Kidney (tissue), 14 donors: Measurements from ENCODE around the gene DUS1L. TPM values are rescaled to one million over a fixed set of nuclear protein-coding genes. Genes with fewer than 3 reads are reported as not detected.

ENCODE experiments used
- DNase-seq, 5 donors: peaks; one replicate each; pipeline ENCODE4 v3.0.0-alpha.2; 2013 to 2020
- FAIRE-seq: peaks from 2 replicates; lab custom pipeline; 2012; peaks lifted over from hg19 to GRCh38; lab: Jason Lieb, UNC
- H3K27ac ChIP-seq, 2 donors: one replicate each; pipeline ENCODE4 v1.7.0; 2013; ENCODE audit warnings: low read depth in 2 of 2, low read length in 2 of 2, inconsistent platforms in 1 of 2
- H3K27me3 ChIP-seq: one replicate; pipeline ENCODE4 v1.7.1; 2013; ENCODE audit warnings: low read length, inconsistent platforms; ENCODE audit not compliant: control insufficient read depth, insufficient read depth
- H3K36me3 ChIP-seq, 3 donors: one replicate each; pipeline versions ENCODE4 v1.7.0 to v1.7.1; 2013; ENCODE audit warnings: low read length in 3 of 3, control low read depth in 1 of 3, inconsistent platforms in 1 of 3; ENCODE audit not compliant: insufficient read depth in 3 of 3, control insufficient read depth in 2 of 3
- H3K4me1 ChIP-seq, 3 donors: one replicate each; pipeline versions ENCODE4 v1.7.0 to v1.7.1; 2013; ENCODE audit warnings: low read length in 3 of 3, inconsistent platforms in 1 of 3, low read depth in 1 of 3; ENCODE audit not compliant: control insufficient read depth in 2 of 3, insufficient read depth in 2 of 3
- H3K4me3 ChIP-seq, 3 donors: one replicate each; pipeline versions ENCODE4 v1.7.0 to v1.8.1; 2013; ENCODE audit warnings: low read length in 3 of 3, control low read depth in 1 of 3, inconsistent platforms in 1 of 3
- H3K9ac ChIP-seq, 3 donors: one replicate each; pipeline versions ENCODE4 v1.7.0 to v1.7.1; 2013; ENCODE audit warnings: low read length in 3 of 3, control low read depth in 1 of 3, inconsistent platforms in 1 of 3
- H3K9me3 ChIP-seq, 3 donors: one replicate each; pipeline versions ENCODE4 v1.7.0 to v1.7.1; 2013; ENCODE audit warnings: low read length in 3 of 3, control low read depth in 1 of 3, inconsistent platforms in 1 of 3; ENCODE audit not compliant: control insufficient read depth in 2 of 3, insufficient read depth in 1 of 3
- intact Hi-C: fragments of 100-400 bp; cut with DNase I; formaldehyde crosslinking; loops from one replicate; pipeline ENCODE4 v1.11.1; 2022
- polyA plus RNA-seq: library from polyadenylated mRNA; stranded (reverse); fragments of 350-450 nt; fragmentation: Illumina TruSeq; extraction: RNeasy Lipid Tissue Mini Kit (QIAGEN cat#74804); gene quantifications from one replicate; pipeline ENCODE4 v1.2.3, GENCODE V29; 2014; ENCODE audit warnings: low read depth, low replicate concordance; ENCODE audit not compliant: insufficient read depth
- total RNA-seq: library from RNA; stranded (reverse); fragmentation: NEBNext Ultra II Directional; extraction: Animal tissue kit (Norgen Biotek cat#: 25700); gene quantifications from one replicate; pipeline ENCODE4 v1.2.1, GENCODE V29; 2021
- TF ChIP-seq, protein P1 (sequence below): IDR thresholded peaks from 3 replicates; pipeline ENCODE4 v1.5.1; 2012; ENCODE audit warnings: mild to moderate bottlenecking, moderate library complexity, borderline replicate concordance; ENCODE audit not compliant: insufficient read depth; ENCODE audit errors: extremely low read depth
- donor health status: control.
- donor health status: control.
- donor health status: control.
- donor health status: control.
- donor health status: control.
- donor health status: DM: yes; HTN: yes; CAD: no.
- donor health status: Normal renal cell carcinoma (clear cell type).

Gene DUS1L
- total and polyA plus RNA-seq, 2 donors from 2014 or later = 84.8 to 102 TPM

DNA sequence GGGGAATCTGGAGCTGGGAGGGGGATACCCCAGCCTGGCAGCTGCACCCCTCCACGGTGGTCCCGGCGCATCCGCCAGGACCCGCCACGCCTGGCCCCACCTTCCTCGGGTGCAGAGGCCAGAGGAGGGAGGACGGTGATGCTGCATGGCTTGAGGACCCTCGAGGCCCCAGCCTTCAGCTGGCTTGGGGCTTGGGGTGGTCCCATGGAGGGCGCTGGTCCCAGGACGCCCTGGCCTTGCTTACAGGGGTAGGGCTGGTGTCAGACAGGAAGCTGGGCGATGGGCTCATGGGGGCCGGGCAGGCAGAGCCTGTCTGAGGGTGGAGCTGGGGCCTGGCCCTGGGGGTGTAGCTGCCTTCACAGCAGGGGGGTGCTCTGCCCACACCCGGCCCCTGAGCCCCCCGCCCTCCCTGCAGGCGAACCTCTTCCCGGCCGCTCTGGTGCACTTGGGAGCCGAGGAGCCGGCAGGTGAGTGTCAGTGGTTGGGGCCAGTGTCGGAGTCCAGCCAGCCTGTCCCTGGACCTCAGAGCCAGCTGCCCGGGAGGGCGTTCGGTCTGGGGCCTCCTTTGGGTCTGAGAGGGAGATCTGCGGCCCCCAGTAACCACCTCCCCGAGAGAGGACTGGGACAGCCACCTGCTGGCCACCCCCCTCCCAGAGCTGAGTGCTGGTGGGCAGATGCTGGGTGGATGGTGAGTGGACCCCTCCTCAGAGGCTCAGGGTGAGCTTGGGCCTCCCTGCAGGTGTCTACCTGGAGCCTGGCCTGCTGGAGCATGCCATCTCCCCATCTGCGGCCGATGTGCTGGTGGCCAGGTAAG is 49.3 kb downstream of the DUS1L start:
- no peak overlapping the region for H3K9ac ChIP-seq
- DNase-seq = no peak
- H3K9me3 ChIP-seq = no peaks in the 10 kb centered on the region
- peaks cover 0 to 5% (median 4%) of the 10 kb centered on the region in 3 donors for H3K4me1 ChIP-seq
- H3K27me3 ChIP-seq = no peaks in the 10 kb centered on the region
- no peak overlapping the region for H3K4me3 ChIP-seq
- no peak overlapping the region for H3K27ac ChIP-seq
- no peak for FAIRE-seq
- intact Hi-C loops = loop anchor here (10.0 kb wide), 1 partner anchor 51 kb away; the partner anchor contains the start of gene NOTUM
- TF ChIP-seq, protein P1, sequence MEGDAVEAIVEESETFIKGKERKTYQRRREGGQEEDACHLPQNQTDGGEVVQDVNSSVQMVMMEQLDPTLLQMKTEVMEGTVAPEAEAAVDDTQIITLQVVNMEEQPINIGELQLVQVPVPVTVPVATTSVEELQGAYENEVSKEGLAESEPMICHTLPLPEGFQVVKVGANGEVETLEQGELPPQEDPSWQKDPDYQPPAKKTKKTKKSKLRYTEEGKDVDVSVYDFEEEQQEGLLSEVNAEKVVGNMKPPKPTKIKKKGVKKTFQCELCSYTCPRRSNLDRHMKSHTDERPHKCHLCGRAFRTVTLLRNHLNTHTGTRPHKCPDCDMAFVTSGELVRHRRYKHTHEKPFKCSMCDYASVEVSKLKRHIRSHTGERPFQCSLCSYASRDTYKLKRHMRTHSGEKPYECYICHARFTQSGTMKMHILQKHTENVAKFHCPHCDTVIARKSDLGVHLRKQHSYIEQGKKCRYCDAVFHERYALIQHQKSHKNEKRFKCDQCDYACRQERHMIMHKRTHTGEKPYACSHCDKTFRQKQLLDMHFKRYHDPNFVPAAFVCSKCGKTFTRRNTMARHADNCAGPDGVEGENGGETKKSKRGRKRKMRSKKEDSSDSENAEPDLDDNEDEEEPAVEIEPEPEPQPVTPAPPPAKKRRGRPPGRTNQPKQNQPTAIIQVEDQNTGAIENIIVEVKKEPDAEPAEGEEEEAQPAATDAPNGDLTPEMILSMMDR = no peak
- H3K36me3 ChIP-seq = no peaks in the 10 kb centered on the region

DNA sequence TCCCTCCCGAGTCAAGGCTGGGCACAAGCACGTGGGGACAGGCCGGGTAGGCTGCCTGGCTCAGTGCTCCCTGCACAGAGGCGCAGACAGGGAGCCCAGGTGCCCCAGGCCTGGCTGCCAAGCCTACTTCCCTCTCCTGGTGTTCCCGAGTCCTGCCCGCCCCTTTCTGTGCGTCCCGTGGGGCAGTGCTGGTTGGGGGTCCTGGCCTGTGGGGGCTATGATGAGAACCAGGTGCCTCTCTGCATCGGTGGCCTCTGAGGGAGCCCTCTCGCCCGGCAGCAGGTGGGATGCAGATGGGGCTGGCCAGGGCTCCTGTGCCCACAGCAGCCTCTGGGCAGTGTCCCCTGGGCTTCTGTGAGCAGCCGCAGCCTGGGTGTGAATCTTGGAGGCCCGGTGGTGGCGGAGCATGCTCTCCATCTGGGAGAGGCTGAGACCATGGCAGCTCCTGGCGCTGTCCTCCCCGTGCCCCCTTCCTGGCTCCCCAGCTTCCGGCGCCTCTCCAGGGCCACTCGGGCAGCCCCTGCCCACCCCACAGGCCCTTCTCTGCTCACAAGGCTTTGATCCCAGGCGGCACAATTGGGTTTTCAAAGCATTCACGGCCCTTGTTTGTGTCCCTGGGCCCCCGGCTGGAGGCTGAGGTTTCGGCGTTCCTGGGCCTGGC is 50.2 kb downstream of the DUS1L start:
- Histone ChIP-seq H3K4me1 (no peaks in the 10 kb centered on the region), H3K27ac (no peak overlapping the region), H3K4me3 (no peak overlapping the region), H3K36me3 (no peaks in the 10 kb centered on the region), H3K27me3 (no peaks in the 10 kb centered on the region), H3K9me3 (no peaks in the 10 kb centered on the region), H3K9ac (no peak overlapping the region)
- FAIRE-seq = no peak
- intact Hi-C loops = loop anchor here (10.0 kb wide), 1 partner anchor 51 kb away; the partner anchor contains the start of gene NOTUM
- TF ChIP-seq, protein P1 = no peak
- DNase-seq = no peak

- DNase-seq = no peak
- Histone ChIP-seq H3K9me3 (no peaks in the 10 kb centered on the region), H3K27me3 (no peaks in the 10 kb centered on the region), H3K36me3 (no peaks in the 10 kb centered on the region), H3K4me1 (no peaks in the 10 kb centered on the region), H3K27ac (no peak overlapping the region), H3K9ac (no peak overlapping the region), H3K4me3 (no peak overlapping the region)
- intact Hi-C loops = loop anchor here (10.0 kb wide), 1 partner anchor 50 kb away; the partner anchor contains the start of gene NOTUM
- TF ChIP-seq, protein P1 = no peak
- no peak for FAIRE-seq
Measured at GRCh38 chr17:82014971-82015310, 50.7 kb downstream of the DUS1L start.
